Upper lobe of left lung (tissue), 6 donors: ENCODE results near the gene CEP43. TPM values are rescaled to one million over a fixed set of nuclear protein-coding genes. Genes with fewer than 3 reads are reported as not detected.

Experiments used
- ATAC-seq, 2 donors: fragments of 200-7000 bp; cut with Tn5 transposase; one replicate each; pipeline ENCODE4 v1.9.1; 2022; ENCODE audit warnings: mild to moderate bottlenecking in 2 of 2, moderate library complexity in 2 of 2; ENCODE audit not compliant: low FRiP score in 2 of 2
- DNase-seq, 2 donors: peaks; one replicate each; pipeline ENCODE4 v3.0.0-alpha.2; 2019 to 2020
- H3K27ac ChIP-seq, 4 donors: fragments of 200-600 bp; sonication (generic); one replicate each; pipeline ENCODE4 v1.5.1; 2016 to 2019
- H3K27me3 ChIP-seq, 4 donors: fragments of 200-600 bp; sonication (generic); one replicate each; pipeline ENCODE4 v1.5.1; 2017 to 2019
- H3K36me3 ChIP-seq, 4 donors: fragments of 200-600 bp; sonication (generic); one replicate each; pipeline ENCODE4 v1.5.1; 2016 to 2019
- H3K4me1 ChIP-seq, 4 donors: fragments of 200-600 bp; sonication (generic); one replicate each; pipeline ENCODE4 v1.5.1; 2018 to 2019
- H3K4me3 ChIP-seq, 4 donors: fragments of 200-600 bp; sonication (generic); one replicate each; pipeline ENCODE4 v1.5.1; 2017 to 2019; ENCODE audit warnings: mild to moderate bottlenecking in 2 of 4, moderate library complexity in 1 of 4
- H3K9me3 ChIP-seq, 4 donors: fragments of 200-600 bp; sonication (generic); one replicate each; pipeline ENCODE4 v1.5.1; 2018 to 2019
- EP300 ChIP-seq, 4 donors: sonication (generic); formaldehyde crosslinking; IDR thresholded peaks; one replicate each; pipeline ENCODE4 v1.5.1; 2017; ENCODE audit warnings: antibody characterized with exemption in 4 of 4, control low read depth in 2 of 4
- POLR2A ChIP-seq, 4 donors: fragments of 450-650 bp; IDR thresholded peaks; one replicate each; pipeline ENCODE4 v1.5.1; 2016 to 2017; ENCODE audit warnings: antibody characterized with exemption in 4 of 4, mild to moderate bottlenecking in 2 of 4
- POLR2AphosphoS5 ChIP-seq, 2 donors: sonication (generic); formaldehyde crosslinking; IDR thresholded peaks; one replicate each; pipeline ENCODE4 v1.5.1; 2017; ENCODE audit warnings: antibody characterized with exemption in 2 of 2
- WGBS, 2 donors: methylation state at CpG; one replicate each; pipeline ENCODE4 v1.1.5; 2017 to 2018; 5-methylcytosine and 5-hydroxymethylcytosine counted together
- total RNA-seq, 6 donors: library from RNA; depleted of rRNA in 4 of 6; stranded (reverse); fragments of >200 nt in 4 of 6; gene quantifications; one replicate each; pipeline versions ENCODE4 v1.1.0 to v1.2.1, GENCODE V29; 2016 to 2021
- TF ChIP-seq, protein P1 (sequence below), 6 experiments: fragments of 450-650 bp in 4 of 6; fragments of 200-600 bp in 2 of 6; sonication (generic) in 2 of 6; IDR thresholded peaks; one replicate each; pipeline ENCODE4 v1.5.1; 2016 to 2019; ENCODE audit warnings: antibody characterized with exemption in 6 of 6
- donor health status: DM: no; HTN: no; CAD: no; lungs with moderate emphysema.
- donor health status: DM: no; HTN: yes; CAD: no; lungs with severe emphysema.

The CEP43 gene
- total RNA-seq, 6 donors from 2014 or later: 7.8 to 70.2 (median 14.1) TPM

DNA sequence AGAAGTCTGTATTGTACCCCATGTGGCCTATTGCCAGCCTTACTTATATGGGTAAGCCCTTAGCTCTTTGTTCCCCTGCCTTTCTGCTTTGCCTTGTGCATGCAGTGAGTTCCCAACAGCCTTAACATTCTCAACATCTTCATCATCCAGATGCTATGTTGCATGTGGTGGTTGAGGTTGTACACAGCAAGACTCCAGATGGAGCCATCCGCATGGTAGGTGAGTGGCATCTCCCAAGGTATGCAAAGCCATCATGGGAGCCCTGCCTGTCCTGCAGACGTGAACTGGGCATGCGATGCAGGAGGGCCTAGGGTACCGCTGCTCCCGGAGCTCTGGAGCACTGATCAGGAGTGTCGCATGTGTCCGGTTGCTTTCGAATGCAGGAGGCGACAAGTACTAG is 16.1 kb downstream of the CEP43 start:
- TF ChIP-seq POLR2A (IDR thresholded peaks at IDR 0.05) (no peak), POLR2AphosphoS5 (IDR thresholded peaks at IDR 0.05) (no peak), EP300 (IDR thresholded peaks at IDR 0.05) (no peak)
- TF ChIP-seq, protein P1, sequence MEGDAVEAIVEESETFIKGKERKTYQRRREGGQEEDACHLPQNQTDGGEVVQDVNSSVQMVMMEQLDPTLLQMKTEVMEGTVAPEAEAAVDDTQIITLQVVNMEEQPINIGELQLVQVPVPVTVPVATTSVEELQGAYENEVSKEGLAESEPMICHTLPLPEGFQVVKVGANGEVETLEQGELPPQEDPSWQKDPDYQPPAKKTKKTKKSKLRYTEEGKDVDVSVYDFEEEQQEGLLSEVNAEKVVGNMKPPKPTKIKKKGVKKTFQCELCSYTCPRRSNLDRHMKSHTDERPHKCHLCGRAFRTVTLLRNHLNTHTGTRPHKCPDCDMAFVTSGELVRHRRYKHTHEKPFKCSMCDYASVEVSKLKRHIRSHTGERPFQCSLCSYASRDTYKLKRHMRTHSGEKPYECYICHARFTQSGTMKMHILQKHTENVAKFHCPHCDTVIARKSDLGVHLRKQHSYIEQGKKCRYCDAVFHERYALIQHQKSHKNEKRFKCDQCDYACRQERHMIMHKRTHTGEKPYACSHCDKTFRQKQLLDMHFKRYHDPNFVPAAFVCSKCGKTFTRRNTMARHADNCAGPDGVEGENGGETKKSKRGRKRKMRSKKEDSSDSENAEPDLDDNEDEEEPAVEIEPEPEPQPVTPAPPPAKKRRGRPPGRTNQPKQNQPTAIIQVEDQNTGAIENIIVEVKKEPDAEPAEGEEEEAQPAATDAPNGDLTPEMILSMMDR (IDR thresholded peaks at IDR 0.05): no peak
- ATAC-seq: peak in 1 of 2 donors; percentile 62
- H3K27ac ChIP-seq: no peak overlapping the region
- peak in 1 of 2 donors; percentile 13 for DNase-seq
- H3K4me3 ChIP-seq: no peak overlapping the region
- 95 to 98% methylated on average over 9 of the region's 9 CpGs for WGBS, 2 donors
- no peaks in the 10 kb centered on the region for H3K4me1 ChIP-seq
- H3K27me3 ChIP-seq: no peaks in the 10 kb centered on the region
- H3K36me3 ChIP-seq: peaks cover 12 to 51% (median 19%) of the 10 kb centered on the region in 4 donors
- no peaks in the 10 kb centered on the region for H3K9me3 ChIP-seq

GRCh38 chr6:167020206-167020605 is 21.0 kb downstream of the CEP43 start:
- Histone ChIP-seq H3K4me3 (no peak overlapping the region), H3K27ac (no peak overlapping the region), H3K9me3 (no peaks in the 10 kb centered on the region), H3K36me3 (peaks cover 0 to 34% (median 7%) of the 10 kb centered on the region in 4 donors), H3K4me1 (no peaks in the 10 kb centered on the region), H3K27me3 (no peaks in the 10 kb centered on the region)
- DNase-seq (no peak), ATAC-seq (no peak)
- no peak for TF ChIP-seq EP300 (IDR thresholded peaks at IDR 0.05)
- 97 to 98% methylated on average over 3 of the region's 3 CpGs for WGBS, 2 donors

- H3K36me3 ChIP-seq: peaks cover 4 to 69% (median 22%) of the 10 kb centered on the region in 4 donors
- WGBS, 2 donors: 89 to 95% methylated on average over 3 of the region's 3 CpGs
- no peaks in the 10 kb centered on the region for H3K27me3 ChIP-seq
- H3K4me3 ChIP-seq: no peak overlapping the region
- DNase-seq (no peak), ATAC-seq (no peak)
- H3K27ac ChIP-seq: no peak overlapping the region
- no peaks in the 10 kb centered on the region for H3K9me3 ChIP-seq
- H3K4me1 ChIP-seq: no peaks in the 10 kb centered on the region
- TF ChIP-seq, protein P1 (IDR thresholded peaks at IDR 0.05): no peak
- TF ChIP-seq POLR2A (IDR thresholded peaks at IDR 0.05) (no peak), POLR2AphosphoS5 (IDR thresholded peaks at IDR 0.05) (no peak), EP300 (IDR thresholded peaks at IDR 0.05) (no peak)
These were observed 28.1 kb downstream of the CEP43 start for GRCh38 chr6:167027308-167027707.

DNA sequence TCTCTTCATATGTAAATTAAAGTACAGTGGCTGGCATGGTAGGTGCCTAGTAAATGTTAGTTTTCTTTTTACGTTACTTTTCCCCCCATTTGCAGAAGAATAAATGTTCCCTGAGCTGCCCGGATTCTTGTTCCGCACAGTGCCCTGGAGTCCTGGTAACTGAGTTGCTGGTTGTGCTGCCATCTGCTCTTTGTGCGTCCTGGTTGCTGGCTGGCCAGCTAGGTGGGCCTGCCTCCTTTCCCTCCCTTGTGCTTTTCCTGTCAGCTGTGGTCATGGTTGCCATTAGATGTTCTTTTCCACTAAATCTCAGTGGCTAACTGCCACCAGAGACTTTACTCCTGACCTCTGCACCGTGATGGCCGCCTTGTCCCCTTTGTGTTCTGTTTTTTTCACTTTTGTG is 28.6 kb downstream of the CEP43 start:
- 95 to 97% methylated on average over 6 of the region's 6 CpGs for WGBS, 2 donors
- peaks cover 4 to 69% (median 22%) of the 10 kb centered on the region in 4 donors for H3K36me3 ChIP-seq

DNA sequence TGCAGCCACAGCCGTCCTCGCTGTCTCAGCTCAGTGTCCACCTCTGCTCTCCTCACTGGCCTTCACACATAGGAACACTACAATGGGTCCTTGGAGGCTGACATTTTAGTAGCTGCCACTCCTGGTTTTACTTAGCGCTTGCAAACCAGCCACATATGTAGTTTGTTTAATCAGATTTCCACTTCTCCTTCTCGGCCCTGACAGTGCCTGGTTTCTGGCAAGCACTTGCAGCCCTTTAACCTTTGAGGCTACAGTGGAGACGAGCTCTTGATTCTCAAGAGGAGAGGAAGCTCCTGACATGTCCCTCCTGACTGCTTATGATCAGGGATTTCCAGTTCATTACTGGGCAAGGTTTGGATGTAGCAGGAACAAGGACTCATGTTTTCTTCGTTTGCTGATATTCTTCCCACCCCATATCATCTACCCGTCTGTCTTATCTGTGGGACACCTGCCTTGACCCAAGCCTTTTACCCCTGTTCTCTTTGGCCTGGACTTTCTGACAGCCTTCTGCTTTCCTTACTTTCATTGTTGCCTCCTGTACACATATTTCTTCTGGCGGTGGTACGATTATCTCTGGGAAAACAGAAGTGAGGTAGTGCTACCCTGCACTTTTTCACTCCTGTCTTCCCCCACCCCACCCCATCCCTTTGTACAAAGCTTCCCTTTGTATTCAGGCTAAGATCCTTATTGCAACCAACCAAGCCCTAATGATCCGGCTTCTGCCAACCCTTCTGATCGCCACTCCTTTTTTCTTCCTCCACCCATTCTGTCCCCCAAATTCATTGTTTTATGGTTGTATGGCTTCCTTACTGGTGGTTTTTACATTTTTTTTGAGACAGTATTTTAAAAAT is 31.2 kb downstream of the CEP43 start:
- Histone ChIP-seq H3K4me3 (no peak overlapping the region), H3K27me3 (no peaks in the 10 kb centered on the region), H3K27ac (no peak overlapping the region), H3K9me3 (no peaks in the 10 kb centered on the region), H3K36me3 (peaks cover 9 to 68% (median 26%) of the 10 kb centered on the region in 4 donors), H3K4me1 (no peaks in the 10 kb centered on the region)
- TF ChIP-seq EP300 (IDR thresholded peaks at IDR 0.05) (no peak), POLR2A (IDR thresholded peaks at IDR 0.05) (no peak), POLR2AphosphoS5 (IDR thresholded peaks at IDR 0.05) (no peak)
- TF ChIP-seq, protein P1 (IDR thresholded peaks at IDR 0.05): no peak
- WGBS, 2 donors: 83 to 87% methylated on average over 11 of the region's 11 CpGs
- no peak for ATAC-seq
- no peak for DNase-seq

More for the DNA sequence above, 28.6 kb downstream of the CEP43 start:
- TF ChIP-seq, protein P1 (IDR thresholded peaks at IDR 0.05): no peak
- TF ChIP-seq POLR2AphosphoS5 (IDR thresholded peaks at IDR 0.05): no peak
- no peak for TF ChIP-seq POLR2A (IDR thresholded peaks at IDR 0.05)
- no peak for TF ChIP-seq EP300 (IDR thresholded peaks at IDR 0.05)
- H3K4me3 ChIP-seq: no peak overlapping the region
- H3K9me3 ChIP-seq: no peaks in the 10 kb centered on the region
- H3K4me1 ChIP-seq: no peaks in the 10 kb centered on the region
- no peaks in the 10 kb centered on the region for H3K27me3 ChIP-seq
- DNase-seq (no peak), ATAC-seq (no peak)
- no peak overlapping the region for H3K27ac ChIP-seq
